HL-60 (cell line): ENCODE data around the gene AIG1.

Experiments
- DNase-seq, 2 experiments: peaks; one replicate each; pipeline ENCODE4 v3.0.0-alpha.2; 2010 to 2020; ENCODE audit warnings: low read depth in 1 of 2, low spot score in 1 of 2
- H3K27ac ChIP-seq: fragments of 250-450 bp; sonication (Bioruptor Pico); replicated peaks from 2 replicates; pipeline ENCODE4 v1.5.1; 2020; ENCODE audit warnings: mild to moderate bottlenecking, moderate library complexity
- H3K27me3 ChIP-seq: fragments of 250-450 bp; sonication (Bioruptor Pico); 2 replicates; pipeline ENCODE4 v1.5.1; 2021; ENCODE audit warnings: mild to moderate bottlenecking, moderate library complexity; ENCODE audit not compliant: insufficient read depth, poor library complexity, severe bottlenecking
- H3K4me3 ChIP-seq: replicated peaks from 2 replicates; pipeline ENCODE4 v1.5.1; 2011; ENCODE audit warnings: mild to moderate bottlenecking, control low read depth, low read length; ENCODE audit not compliant: insufficient read depth
- CTCF ChIP-seq: IDR thresholded peaks from one replicate; pipeline ENCODE4 v1.5.1; 2011; ENCODE audit warnings: low read length, control low read depth, inconsistent platforms; ENCODE audit not compliant: insufficient read depth
- GABPA ChIP-seq: IDR thresholded peaks from 2 replicates; pipeline ENCODE4 v1.6.1; 2012; ENCODE audit warnings: low read depth
- POLR2AphosphoS5 ChIP-seq: IDR thresholded peaks from 2 replicates; pipeline ENCODE4 v1.6.1; 2012; ENCODE audit warnings: low read depth
- REST ChIP-seq: IDR thresholded peaks from 2 replicates; pipeline ENCODE4 v1.6.1; 2012; ENCODE audit warnings: low read depth; ENCODE audit not compliant: insufficient replicate concordance
- SPI1 ChIP-seq: IDR thresholded peaks from 2 replicates; pipeline ENCODE4 v1.6.1; 2012; ENCODE audit warnings: low read depth, mild to moderate bottlenecking, borderline replicate concordance

The AIG1 gene

GRCh38 chr6:143100429-143100828 is 39.7 kb downstream of the AIG1 start:
- DNase-seq: no peak
- Histone ChIP-seq H3K4me3 (no peak overlapping the region), H3K27me3 (no peaks in the 10 kb centered on the region), H3K27ac (no peak overlapping the region)
- TF ChIP-seq SPI1 (no peak), POLR2AphosphoS5 (no peak), REST (no peak), CTCF (no peak), GABPA (no peak)

GRCh38 chr6:143103916-143104315 is 43.2 kb downstream of the AIG1 start:
- H3K27ac ChIP-seq: no peak overlapping the region
- TF ChIP-seq GABPA (no peak), CTCF (no peak), REST (no peak), POLR2AphosphoS5 (no peak), SPI1 (no peak)
- H3K27me3 ChIP-seq: no peaks in the 10 kb centered on the region
- no peak for DNase-seq
- no peak overlapping the region for H3K4me3 ChIP-seq

- no peaks in the 10 kb centered on the region for H3K27me3 ChIP-seq
- H3K27ac ChIP-seq: no peak overlapping the region
- no peak for DNase-seq
- TF ChIP-seq GABPA (no peak), CTCF (no peak), REST (no peak), POLR2AphosphoS5 (no peak), SPI1 (no peak)
- no peak overlapping the region for H3K4me3 ChIP-seq
These were observed 46.8 kb downstream of the AIG1 start for GRCh38 chr6:143107440-143107839.
